Subcutaneous adipose tissue (tissue), 4 donors: ENCODE results near the gene GJC2. TPM values are rescaled to one million over a fixed set of nuclear protein-coding genes. Genes with fewer than 3 reads are reported as not detected.

Source experiments
- total RNA-seq, 4 donors: library from RNA; depleted of rRNA; stranded (reverse); fragments of >200 nt; gene quantifications; one replicate each; pipeline ENCODE4 v1.1.0, GENCODE V29; 2016
- TF ChIP-seq, protein P1 (sequence below): fragments of 450-650 bp; IDR thresholded peaks from one replicate; pipeline ENCODE4 v1.5.1; 2016; ENCODE audit warnings: low read depth, mild to moderate bottlenecking, control low read depth, antibody characterized with exemption, moderate library complexity

Gene GJC2
- total RNA-seq, 4 donors from 2014 or later: 0.68 to 3.0 (median 1.1) TPM

DNA sequence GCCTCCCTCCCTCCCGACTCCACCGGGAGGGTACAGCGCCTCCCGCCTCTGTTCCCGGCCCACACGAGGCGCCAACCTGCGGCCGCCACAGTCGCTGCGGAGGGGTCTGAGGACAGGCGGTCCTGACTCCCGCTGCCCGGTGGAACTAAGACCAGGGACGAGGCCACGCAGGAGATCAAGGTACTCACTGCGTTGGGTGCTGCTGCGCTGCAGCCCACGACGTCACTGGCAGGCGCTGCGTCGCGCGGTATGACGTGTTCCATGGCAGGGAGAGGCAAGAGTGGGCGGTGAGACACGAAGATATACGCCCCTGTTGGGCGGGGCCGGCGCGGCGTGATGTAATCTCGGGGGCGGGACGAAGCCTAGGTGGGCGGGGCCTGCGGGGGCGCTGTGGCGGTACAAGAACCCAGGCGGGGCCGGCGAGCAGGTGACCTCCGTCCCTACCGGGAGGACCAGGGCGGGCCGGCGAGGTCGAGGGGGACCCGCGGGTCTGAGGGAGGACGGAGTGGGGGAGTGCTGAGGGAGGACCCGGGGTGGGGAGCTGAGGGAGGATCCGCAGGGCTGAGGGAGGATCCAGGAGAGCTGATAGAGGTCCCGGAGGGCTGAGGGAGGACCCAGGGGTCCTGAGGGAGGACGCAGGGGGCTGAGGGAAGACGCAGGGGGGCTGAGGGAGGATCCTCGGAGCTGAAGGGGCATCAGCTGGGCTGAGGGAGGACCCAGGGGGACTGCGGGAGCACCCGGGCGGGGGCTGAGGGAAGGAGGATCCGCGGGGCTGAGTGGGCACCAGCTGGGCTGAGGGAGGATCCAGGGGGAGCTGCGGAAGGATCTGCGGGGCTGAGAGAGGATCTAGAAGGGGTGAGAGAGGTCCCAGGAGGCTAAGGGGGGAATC, 40.4 kb upstream of the GJC2 start, which contains the start of gene MRPL55:
Gene MRPL55, minus strand, starts transcription at position 227 of the 889 bp plus-strand sequence. CDS start 1,039 bp downstream, outside the sequence.
- TF ChIP-seq, protein P1, sequence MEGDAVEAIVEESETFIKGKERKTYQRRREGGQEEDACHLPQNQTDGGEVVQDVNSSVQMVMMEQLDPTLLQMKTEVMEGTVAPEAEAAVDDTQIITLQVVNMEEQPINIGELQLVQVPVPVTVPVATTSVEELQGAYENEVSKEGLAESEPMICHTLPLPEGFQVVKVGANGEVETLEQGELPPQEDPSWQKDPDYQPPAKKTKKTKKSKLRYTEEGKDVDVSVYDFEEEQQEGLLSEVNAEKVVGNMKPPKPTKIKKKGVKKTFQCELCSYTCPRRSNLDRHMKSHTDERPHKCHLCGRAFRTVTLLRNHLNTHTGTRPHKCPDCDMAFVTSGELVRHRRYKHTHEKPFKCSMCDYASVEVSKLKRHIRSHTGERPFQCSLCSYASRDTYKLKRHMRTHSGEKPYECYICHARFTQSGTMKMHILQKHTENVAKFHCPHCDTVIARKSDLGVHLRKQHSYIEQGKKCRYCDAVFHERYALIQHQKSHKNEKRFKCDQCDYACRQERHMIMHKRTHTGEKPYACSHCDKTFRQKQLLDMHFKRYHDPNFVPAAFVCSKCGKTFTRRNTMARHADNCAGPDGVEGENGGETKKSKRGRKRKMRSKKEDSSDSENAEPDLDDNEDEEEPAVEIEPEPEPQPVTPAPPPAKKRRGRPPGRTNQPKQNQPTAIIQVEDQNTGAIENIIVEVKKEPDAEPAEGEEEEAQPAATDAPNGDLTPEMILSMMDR: no peak

DNA sequence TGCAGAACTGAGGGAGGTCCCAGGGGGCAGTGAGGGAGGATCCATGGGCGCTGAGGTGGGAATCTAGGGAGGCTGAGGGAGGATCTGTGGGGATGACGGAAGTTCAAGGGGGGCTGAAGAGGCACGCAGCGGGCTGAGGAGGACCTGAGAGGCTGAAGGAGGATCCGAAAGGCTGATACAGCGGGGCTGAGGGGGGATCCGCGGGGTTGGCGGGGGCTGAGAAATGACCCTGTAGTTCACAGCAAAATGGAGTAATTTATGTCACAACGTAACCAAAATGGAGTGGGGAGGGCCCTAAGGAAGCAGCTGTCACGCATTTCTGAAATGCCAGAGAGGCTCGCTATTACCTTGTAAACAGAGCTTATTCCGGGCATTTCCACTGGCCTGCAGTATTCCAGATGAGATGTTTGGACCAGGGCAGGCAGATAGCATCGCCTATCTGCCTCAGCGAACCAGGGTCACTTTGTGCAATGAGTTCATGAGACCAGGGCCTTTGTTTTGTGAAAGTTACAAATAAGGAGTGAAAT, 39.7 kb upstream of the GJC2 start:
- TF ChIP-seq, protein P1: no peak

DNA sequence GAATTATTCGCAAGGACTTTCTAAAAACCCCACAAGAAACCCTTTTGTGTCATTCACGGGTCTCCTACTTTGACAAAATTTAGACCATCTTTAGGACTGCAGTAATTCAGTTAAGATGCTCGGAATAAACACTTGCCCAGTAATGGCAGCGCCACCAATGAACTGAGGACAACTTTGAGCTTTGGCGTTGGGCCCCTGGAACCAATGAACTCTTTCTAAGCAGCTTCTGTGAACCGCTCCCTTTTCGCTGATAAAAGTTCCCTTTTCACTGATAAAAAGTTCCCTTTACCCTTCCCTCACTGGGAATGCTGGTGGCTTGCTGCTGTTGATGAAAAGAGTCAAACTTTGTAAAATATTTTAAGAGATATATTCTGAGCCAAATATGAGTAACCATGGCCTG, 39.2 kb upstream of the GJC2 start:
- TF ChIP-seq, protein P1: no peak

DNA sequence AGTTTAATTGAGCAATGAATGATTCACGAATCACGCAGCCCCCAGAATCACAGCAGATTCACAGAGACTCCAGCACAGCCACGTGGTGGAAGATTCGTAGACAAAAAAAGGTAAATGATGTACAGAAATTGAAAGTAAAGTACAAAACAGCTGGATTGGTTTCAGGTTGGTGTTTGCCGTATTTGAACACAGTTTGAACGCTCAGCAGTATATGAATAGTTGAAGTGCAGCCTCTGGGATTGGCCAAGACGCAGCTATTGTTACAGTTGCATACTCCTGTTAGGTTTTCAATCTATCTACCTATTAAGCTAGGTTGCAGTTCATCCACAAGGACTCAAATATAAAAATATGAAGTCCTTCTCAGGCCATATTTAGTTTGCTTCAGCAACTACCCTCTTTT, 37.6 kb upstream of the GJC2 start:
- TF ChIP-seq, protein P1: no peak

DNA sequence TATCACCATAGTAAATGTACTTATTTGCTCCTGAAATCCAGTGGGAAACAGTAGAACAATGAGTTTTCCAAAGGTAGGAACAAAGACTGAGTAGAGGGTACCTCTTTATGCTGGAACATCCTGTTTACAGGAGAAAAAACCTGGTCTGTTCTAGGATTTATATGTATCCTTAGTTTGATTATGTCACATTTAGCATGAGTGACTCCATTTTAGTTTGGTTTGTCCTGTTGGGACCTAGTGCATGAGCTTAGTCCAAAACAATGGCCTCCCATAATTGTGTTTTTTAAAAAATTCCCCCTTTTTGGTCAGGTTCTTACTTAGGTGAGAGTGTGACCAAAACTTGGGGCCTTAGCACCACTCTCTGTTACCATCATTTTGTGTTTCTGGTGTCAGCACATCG, 37.1 kb upstream of the GJC2 start:
- TF ChIP-seq, protein P1: no peak

DNA sequence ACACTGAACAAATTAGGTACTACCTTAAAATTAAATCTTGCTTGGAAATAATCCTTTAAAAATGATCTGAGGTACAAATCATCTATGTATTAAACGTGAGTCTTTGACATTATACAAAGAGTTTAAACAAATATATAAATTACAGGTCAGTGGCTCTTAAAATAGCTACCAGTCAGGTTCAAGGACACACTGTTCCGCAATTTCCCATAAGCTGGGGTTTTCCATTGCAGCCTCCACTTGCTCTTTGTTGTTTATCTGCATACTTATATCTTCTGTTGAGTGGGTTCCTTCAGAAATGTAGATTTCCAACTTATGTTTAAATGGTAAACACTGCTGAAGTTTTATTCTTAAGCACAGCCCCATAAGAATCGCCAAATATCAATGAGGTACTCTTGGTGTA, 34.9 kb upstream of the GJC2 start:
- TF ChIP-seq, protein P1: no peak

DNA sequence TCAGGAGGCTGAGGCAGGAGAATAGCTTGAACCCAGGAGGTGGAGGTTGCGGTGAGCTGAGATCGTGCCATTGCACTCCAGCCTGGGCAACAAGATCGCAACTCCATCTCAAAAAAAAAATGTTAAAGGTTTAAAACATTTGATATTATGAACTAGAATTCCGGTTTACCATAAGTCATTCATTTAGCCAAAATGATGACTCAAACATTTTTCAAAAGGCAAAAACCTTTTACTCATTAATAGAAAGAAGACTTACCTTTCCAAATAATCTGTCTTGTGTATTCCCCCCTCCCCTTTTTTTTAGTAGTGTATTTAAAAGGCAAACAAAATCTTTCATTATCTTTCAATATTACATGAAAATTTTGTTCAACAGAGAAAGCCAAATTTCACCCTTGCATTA, 32.4 kb upstream of the GJC2 start:
- TF ChIP-seq, protein P1: no peak
